Bone marrow (tissue), 2 donors: ENCODE results near the gene MAGEB16.
A peak's percentile ranks its signal among the peaks of the same experiment; 100 is the strongest.

Source experiments
- DNase-seq, 2 donors: peaks; one replicate each; lab custom pipeline; 2025; lab: John Stamatoyannopoulos, UW

The MAGEB16 gene

GRCh38 chrX:35798042-35798441, at the start of gene MAGEB16:
Gene MAGEB16 (plus strand): TSS chrX:35798342. CDS start chrX:35802197, 3,855 bp downstream.
- no peak for DNase-seq

GRCh38 chrX:35773958-35774564, 24.1 kb upstream of the MAGEB16 start:
- no peak for DNase-seq

- no peak for DNase-seq
Measured at GRCh38 chrX:35785075-35785474, 13.1 kb upstream of the MAGEB16 start.

- no peak for DNase-seq
Measured at GRCh38 chrX:35786271-35786670, 11.9 kb upstream of the MAGEB16 start.

GRCh38 chrX:35787867-35788266, 10.3 kb upstream of the MAGEB16 start:
- no peak for DNase-seq

- no peak for DNase-seq
Measured at GRCh38 chrX:35800474-35800873, 2.3 kb downstream of the MAGEB16 start.

GRCh38 chrX:35809781-35810180, 11.6 kb downstream of the MAGEB16 start:
- DNase-seq: no peak

GRCh38 chrX:35819241-35819640, 21.1 kb downstream of the MAGEB16 start:
- DNase-seq: no peak

GRCh38 chrX:35826503-35826902, 28.4 kb downstream of the MAGEB16 start:
- DNase-seq: no peak

GRCh38 chrX:35829501-35829900, 31.4 kb downstream of the MAGEB16 start:
- no peak for DNase-seq

GRCh38 chrX:35841872-35842271, 43.7 kb downstream of the MAGEB16 start:
- DNase-seq: no peak

- peak in 1 of 2 donors; percentile 63 for DNase-seq
Measured at GRCh38 chrX:35842674-35843073, 44.5 kb downstream of the MAGEB16 start.

GRCh38 chrX:35847736-35848135, 49.6 kb downstream of the MAGEB16 start:
- no peak for DNase-seq
